ENCODE measurements around the gene ANO2. TPM values are rescaled to one million over a fixed set of nuclear protein-coding genes. Genes with fewer than 3 reads are reported as not detected.

ANO2 gene
- polyA plus RNA-seq, 3 donors = 4.0 to 5.6 (median 4.1) TPM

- DNase-seq (ENCODE audit: low read depth in 3 of 3, low spot score in 2 of 3) = no peak
These were observed 160.5 kb downstream of the ANO2 start for GRCh38 chr12:5784462-5785130.

GRCh38 chr12:5783289-5783920, 161.7 kb downstream of the ANO2 start:
- no peak for DNase-seq (ENCODE audit: low read depth in 3 of 3, low spot score in 2 of 3)

GRCh38 chr12:5780536-5780935, 164.5 kb downstream of the ANO2 start:
- peak; percentile 34 to 56 (median 45) for DNase-seq (ENCODE audit: low read depth in 3 of 3, low spot score in 2 of 3)

GRCh38 chr12:5779401-5779800, 165.7 kb downstream of the ANO2 start:
- DNase-seq (ENCODE audit: low read depth in 3 of 3, low spot score in 2 of 3) = no peak

GRCh38 chr12:5778821-5779220, 166.2 kb downstream of the ANO2 start:
- no peak for DNase-seq (ENCODE audit: low read depth in 3 of 3, low spot score in 2 of 3)

GRCh38 chr12:5777451-5777850, 167.6 kb downstream of the ANO2 start:
- no peak for DNase-seq (ENCODE audit: low read depth in 3 of 3, low spot score in 2 of 3)

GRCh38 chr12:5776091-5776490, 169.0 kb downstream of the ANO2 start:
- no peak for DNase-seq (ENCODE audit: low read depth in 3 of 3, low spot score in 2 of 3)

GRCh38 chr12:5773550-5773949, 171.5 kb downstream of the ANO2 start:
- no peak for DNase-seq (ENCODE audit: low read depth in 3 of 3, low spot score in 2 of 3)

GRCh38 chr12:5771756-5772155, 173.3 kb downstream of the ANO2 start:
- no peak for DNase-seq (ENCODE audit: low read depth in 3 of 3, low spot score in 2 of 3)

- no peak for DNase-seq (ENCODE audit: low read depth in 3 of 3, low spot score in 2 of 3)
These were observed 174.3 kb downstream of the ANO2 start for GRCh38 chr12:5770727-5771126.

GRCh38 chr12:5768581-5769196, 176.4 kb downstream of the ANO2 start:
- no peak for DNase-seq (ENCODE audit: low read depth in 3 of 3, low spot score in 2 of 3)

GRCh38 chr12:5768171-5768570, 176.9 kb downstream of the ANO2 start:
- no peak for DNase-seq (ENCODE audit: low read depth in 3 of 3, low spot score in 2 of 3)

GRCh38 chr12:5758347-5758746, 186.7 kb downstream of the ANO2 start:
- DNase-seq (ENCODE audit: low read depth in 3 of 3, low spot score in 2 of 3) = no peak

- no peak for DNase-seq (ENCODE audit: low read depth in 3 of 3, low spot score in 2 of 3)
These were observed 188.7 kb downstream of the ANO2 start for GRCh38 chr12:5756338-5756842.

- no peak for DNase-seq (ENCODE audit: low read depth in 3 of 3, low spot score in 2 of 3)
These were observed 197.0 kb downstream of the ANO2 start for GRCh38 chr12:5748027-5748426.

- no peak for DNase-seq (ENCODE audit: low read depth in 3 of 3, low spot score in 2 of 3)
These were observed 198.1 kb downstream of the ANO2 start for GRCh38 chr12:5746917-5747316.

GRCh38 chr12:5746036-5746908, 198.8 kb downstream of the ANO2 start:
- no peak for DNase-seq (ENCODE audit: low read depth in 3 of 3, low spot score in 2 of 3)

- DNase-seq (ENCODE audit: low read depth in 3 of 3, low spot score in 2 of 3) = peak; percentile 31 to 51 (median 41)
These were observed 199.7 kb downstream of the ANO2 start for GRCh38 chr12:5745251-5745888.

GRCh38 chr12:5742258-5742657, 202.8 kb downstream of the ANO2 start:
- no peak for DNase-seq (ENCODE audit: low read depth in 3 of 3, low spot score in 2 of 3)

GRCh38 chr12:5739917-5740316, 205.1 kb downstream of the ANO2 start:
- no peak for DNase-seq (ENCODE audit: low read depth in 3 of 3, low spot score in 2 of 3)
